ENCODE data around the gene UNC119.

DNA sequence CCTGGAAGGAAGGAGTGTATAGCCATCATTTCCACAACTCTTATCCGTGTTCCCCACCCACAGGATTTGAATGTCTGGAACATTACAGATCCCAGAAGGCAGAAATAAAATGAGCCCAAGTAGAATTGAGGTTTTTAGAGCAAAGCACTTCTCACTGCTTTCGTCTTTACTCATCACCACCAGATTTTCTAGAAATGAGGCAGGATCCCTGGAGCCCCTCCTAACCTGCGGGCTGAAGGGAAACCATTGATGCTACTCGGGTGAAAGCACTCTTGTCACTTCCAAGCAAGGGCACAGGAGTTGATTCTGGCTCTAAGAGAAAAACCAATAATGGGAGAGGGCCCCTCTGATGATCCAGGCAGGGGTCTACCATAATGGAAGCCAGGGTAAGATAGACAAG, 27.1 kb upstream of the UNC119 start:
- TF ChIP-seq EZH2phosphoT487 (IDR thresholded peaks at IDR 0.05): no peak
- TF ChIP-seq, protein P1, sequence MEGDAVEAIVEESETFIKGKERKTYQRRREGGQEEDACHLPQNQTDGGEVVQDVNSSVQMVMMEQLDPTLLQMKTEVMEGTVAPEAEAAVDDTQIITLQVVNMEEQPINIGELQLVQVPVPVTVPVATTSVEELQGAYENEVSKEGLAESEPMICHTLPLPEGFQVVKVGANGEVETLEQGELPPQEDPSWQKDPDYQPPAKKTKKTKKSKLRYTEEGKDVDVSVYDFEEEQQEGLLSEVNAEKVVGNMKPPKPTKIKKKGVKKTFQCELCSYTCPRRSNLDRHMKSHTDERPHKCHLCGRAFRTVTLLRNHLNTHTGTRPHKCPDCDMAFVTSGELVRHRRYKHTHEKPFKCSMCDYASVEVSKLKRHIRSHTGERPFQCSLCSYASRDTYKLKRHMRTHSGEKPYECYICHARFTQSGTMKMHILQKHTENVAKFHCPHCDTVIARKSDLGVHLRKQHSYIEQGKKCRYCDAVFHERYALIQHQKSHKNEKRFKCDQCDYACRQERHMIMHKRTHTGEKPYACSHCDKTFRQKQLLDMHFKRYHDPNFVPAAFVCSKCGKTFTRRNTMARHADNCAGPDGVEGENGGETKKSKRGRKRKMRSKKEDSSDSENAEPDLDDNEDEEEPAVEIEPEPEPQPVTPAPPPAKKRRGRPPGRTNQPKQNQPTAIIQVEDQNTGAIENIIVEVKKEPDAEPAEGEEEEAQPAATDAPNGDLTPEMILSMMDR (IDR thresholded peaks at IDR 0.05): no peak
- TF ChIP-seq EZH2 (IDR thresholded peaks at IDR 0.05): no peak

Measured in neural progenitor cell (in vitro differentiated cells).